ENCODE data around the gene ABAT.
"Not testable (repeated sequence)": the region's sequence is repeated elsewhere in the genome, so short reads cannot be mapped to it uniquely, and the experiment has no call there.

Gene ABAT

GRCh38 chr16:8683640-8684039 is 9.2 kb downstream of the ABAT start:
- Mint-ChIP-seq H3K27me3 (ENCODE audit: low read depth) (no peaks in the 10 kb centered on the region), H3K4me3 (no peak overlapping the region), H3K36me3 (ENCODE audit: low read depth) (peaks cover 4% of the 10 kb centered on the region), H3K27ac (no peak overlapping the region), H3K4me1 (ENCODE audit: low read depth) (no peaks in the 10 kb centered on the region), H3K9me3 (peaks cover 5% of the 10 kb centered on the region)

- Mint-ChIP-seq H3K27me3 (ENCODE audit: low read depth) (no peaks in the 10 kb centered on the region), H3K27ac (no peak overlapping the region), H3K36me3 (ENCODE audit: low read depth) (peaks cover 13% of the 10 kb centered on the region), H3K4me3 (no peak overlapping the region), H3K9me3 (peaks cover 14% of the 10 kb centered on the region), H3K4me1 (ENCODE audit: low read depth) (no peaks in the 10 kb centered on the region)
These were observed 11.2 kb downstream of the ABAT start for GRCh38 chr16:8685617-8686016.

GRCh38 chr16:8686031-8686621 is 11.7 kb downstream of the ABAT start:
- peaks cover 14% of the 10 kb centered on the region for H3K36me3 Mint-ChIP-seq (ENCODE audit: low read depth)
- H3K4me1 Mint-ChIP-seq (ENCODE audit: low read depth) = no peaks in the 10 kb centered on the region
- no peak overlapping the region for H3K4me3 Mint-ChIP-seq
- no peak overlapping the region for H3K27ac Mint-ChIP-seq
- H3K27me3 Mint-ChIP-seq (ENCODE audit: low read depth) = no peaks in the 10 kb centered on the region
- peaks cover 18% of the 10 kb centered on the region for H3K9me3 Mint-ChIP-seq

- H3K27ac Mint-ChIP-seq = no peak overlapping the region
- peaks cover 14% of the 10 kb centered on the region for H3K36me3 Mint-ChIP-seq (ENCODE audit: low read depth)
- H3K4me1 Mint-ChIP-seq (ENCODE audit: low read depth) = no peaks in the 10 kb centered on the region
- H3K27me3 Mint-ChIP-seq (ENCODE audit: low read depth) = no peaks in the 10 kb centered on the region
- peaks cover 18% of the 10 kb centered on the region for H3K9me3 Mint-ChIP-seq
- H3K4me3 Mint-ChIP-seq = no peak overlapping the region
These were observed 12.5 kb downstream of the ABAT start for GRCh38 chr16:8686879-8687278.

- no peaks in the 10 kb centered on the region for H3K4me1 Mint-ChIP-seq (ENCODE audit: low read depth)
- H3K4me3 Mint-ChIP-seq = no peak overlapping the region
- no peak overlapping the region for H3K27ac Mint-ChIP-seq
- peaks cover 14% of the 10 kb centered on the region for H3K36me3 Mint-ChIP-seq (ENCODE audit: low read depth)
- peaks cover 18% of the 10 kb centered on the region for H3K9me3 Mint-ChIP-seq
- no peaks in the 10 kb centered on the region for H3K27me3 Mint-ChIP-seq (ENCODE audit: low read depth)
These were observed 15.3 kb downstream of the ABAT start for GRCh38 chr16:8689686-8690085.

GRCh38 chr16:8691728-8692127 is 17.3 kb downstream of the ABAT start:
- no peaks in the 10 kb centered on the region for H3K4me1 Mint-ChIP-seq (ENCODE audit: low read depth)
- peaks cover 13% of the 10 kb centered on the region for H3K36me3 Mint-ChIP-seq (ENCODE audit: low read depth)
- H3K27ac Mint-ChIP-seq = no peak overlapping the region
- H3K9me3 Mint-ChIP-seq = peaks cover 18% of the 10 kb centered on the region
- no peaks in the 10 kb centered on the region for H3K27me3 Mint-ChIP-seq (ENCODE audit: low read depth)
- H3K4me3 Mint-ChIP-seq = no peak overlapping the region

- Mint-ChIP-seq H3K27ac (no peak overlapping the region), H3K36me3 (ENCODE audit: low read depth) (peaks cover 4% of the 10 kb centered on the region), H3K4me1 (ENCODE audit: low read depth) (no peaks in the 10 kb centered on the region), H3K27me3 (ENCODE audit: low read depth) (no peaks in the 10 kb centered on the region), H3K9me3 (peaks cover 10% of the 10 kb centered on the region), H3K4me3 (no peak overlapping the region)
These were observed 20.6 kb downstream of the ABAT start for GRCh38 chr16:8694795-8695728.

- Mint-ChIP-seq H3K27ac (no peak overlapping the region), H3K27me3 (ENCODE audit: low read depth) (no peaks in the 10 kb centered on the region), H3K36me3 (ENCODE audit: low read depth) (no peaks in the 10 kb centered on the region), H3K4me3 (no peak overlapping the region), H3K9me3 (no peaks in the 10 kb centered on the region), H3K4me1 (ENCODE audit: low read depth) (no peaks in the 10 kb centered on the region)
These were observed 22.5 kb downstream of the ABAT start for GRCh38 chr16:8696880-8697279.

- Mint-ChIP-seq H3K9me3 (no peaks in the 10 kb centered on the region), H3K27me3 (ENCODE audit: low read depth) (no peaks in the 10 kb centered on the region), H3K36me3 (ENCODE audit: low read depth) (no peaks in the 10 kb centered on the region), H3K4me1 (ENCODE audit: low read depth) (no peaks in the 10 kb centered on the region), H3K27ac (no peak overlapping the region), H3K4me3 (no peak overlapping the region)
These were observed 23.5 kb downstream of the ABAT start for GRCh38 chr16:8697965-8698364.

GRCh38 chr16:8703693-8704092 is 29.3 kb downstream of the ABAT start:
- Mint-ChIP-seq H3K4me3 (no peak overlapping the region), H3K27ac (no peak overlapping the region), H3K4me1 (ENCODE audit: low read depth) (no peaks in the 10 kb centered on the region), H3K36me3 (ENCODE audit: low read depth) (no peaks in the 10 kb centered on the region), H3K9me3 (no peaks in the 10 kb centered on the region), H3K27me3 (ENCODE audit: low read depth) (no peaks in the 10 kb centered on the region)

- Mint-ChIP-seq H3K36me3 (ENCODE audit: low read depth) (no peaks in the 10 kb centered on the region), H3K4me1 (ENCODE audit: low read depth) (no peaks in the 10 kb centered on the region), H3K27me3 (ENCODE audit: low read depth) (no peaks in the 10 kb centered on the region), H3K4me3 (no peak overlapping the region), H3K27ac (no peak overlapping the region), H3K9me3 (no peaks in the 10 kb centered on the region)
These were observed 29.7 kb downstream of the ABAT start for GRCh38 chr16:8704098-8704497.

- not testable (repeated sequence) for H3K4me3 Mint-ChIP-seq
These were observed 30.8 kb downstream of the ABAT start for GRCh38 chr16:8705100-8705822.

GRCh38 chr16:8708536-8708935 is 34.1 kb downstream of the ABAT start:
- no peaks in the 10 kb centered on the region for H3K4me1 Mint-ChIP-seq (ENCODE audit: low read depth)
- no peaks in the 10 kb centered on the region for H3K27me3 Mint-ChIP-seq (ENCODE audit: low read depth)
- no peak overlapping the region for H3K4me3 Mint-ChIP-seq
- no peaks in the 10 kb centered on the region for H3K36me3 Mint-ChIP-seq (ENCODE audit: low read depth)
- no peaks in the 10 kb centered on the region for H3K9me3 Mint-ChIP-seq
- H3K27ac Mint-ChIP-seq = no peak overlapping the region

More at GRCh38 chr16:8705100-8705822, 30.8 kb downstream of the ABAT start:
- H3K27ac Mint-ChIP-seq; H3K36me3 Mint-ChIP-seq (ENCODE audit: low read depth); H3K27me3 Mint-ChIP-seq (ENCODE audit: low read depth); H3K9me3 Mint-ChIP-seq; H3K4me1 Mint-ChIP-seq (ENCODE audit: low read depth): not testable (repeated sequence)

- Mint-ChIP-seq H3K4me1 (ENCODE audit: low read depth) (no peaks in the 10 kb centered on the region), H3K4me3 (no peak overlapping the region), H3K9me3 (peaks cover under 1% of the 10 kb centered on the region), H3K27ac (no peak overlapping the region), H3K27me3 (ENCODE audit: low read depth) (no peaks in the 10 kb centered on the region), H3K36me3 (ENCODE audit: low read depth) (no peaks in the 10 kb centered on the region)
These were observed 38.4 kb downstream of the ABAT start for GRCh38 chr16:8712589-8713361.

Data from T-helper 1 cell treated with Interleukin-12 subunit alpha and Interleukin-12 subunit beta and Interleukin-4 antibody, amounts not matched to agents 30 μg/mL and 1 μg/mL, for 36 hours (primary cell).